ENCODE data around the gene LEPROT.

The LEPROT gene

DNA sequence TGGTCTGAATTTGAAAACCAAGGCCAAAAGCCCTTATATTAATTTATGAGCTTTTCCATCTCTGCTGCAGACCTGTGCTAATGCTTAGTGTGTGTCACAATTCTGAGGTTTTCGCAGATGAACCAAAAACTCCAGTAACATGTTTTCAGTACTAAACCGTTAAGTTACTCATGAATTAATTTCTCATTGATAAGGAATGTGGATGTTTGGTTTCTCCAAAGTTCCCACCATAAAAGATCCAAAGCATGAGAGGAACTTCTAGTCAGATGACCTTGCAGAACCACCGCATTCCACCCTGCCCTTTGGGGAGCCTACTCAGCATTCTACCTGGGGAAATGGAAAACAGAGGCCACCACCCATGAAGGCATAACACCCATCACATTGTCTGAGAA, 7.5 kb upstream of the LEPROT start:
- DNase-seq = no peak

DNA sequence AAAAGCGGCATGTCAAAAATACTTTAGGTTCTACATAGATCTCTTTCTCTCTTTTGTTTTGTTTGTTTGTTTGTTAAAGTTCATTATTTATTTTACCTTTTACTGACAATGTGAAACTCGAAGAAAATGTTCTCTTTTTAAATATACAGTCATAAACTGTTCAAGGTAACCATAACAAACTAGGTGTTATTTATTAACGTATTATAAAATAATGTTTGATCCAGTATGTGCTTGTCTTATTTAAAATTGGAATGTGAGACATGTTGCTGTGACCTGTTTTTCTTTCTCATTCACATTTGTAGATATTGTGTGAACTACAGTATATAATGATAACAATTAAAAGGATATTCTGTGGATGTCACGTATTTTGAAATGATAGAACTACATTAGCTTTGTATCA, 5.9 kb upstream of the LEPROT start:
- DNase-seq = no peak

DNA sequence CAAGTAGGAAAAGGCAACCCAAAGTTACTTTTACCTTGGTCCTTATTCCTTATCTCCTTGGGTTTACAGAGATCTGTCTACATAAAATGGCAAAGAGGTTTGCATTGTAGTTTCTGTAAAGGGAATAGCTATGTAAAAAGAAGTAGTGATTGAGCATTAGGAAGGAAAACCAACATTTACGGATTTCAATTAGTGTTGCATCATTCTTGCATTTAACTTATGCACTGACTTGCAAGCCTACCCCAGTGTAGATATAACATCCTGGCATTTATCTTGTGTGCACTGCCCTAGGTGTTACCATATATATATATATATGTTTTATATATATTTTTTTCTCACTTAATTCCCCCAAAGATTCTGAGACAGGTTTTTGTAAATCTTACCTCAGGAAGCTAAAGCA, 3.7 kb upstream of the LEPROT start:
- DNase-seq = no peak

DNA sequence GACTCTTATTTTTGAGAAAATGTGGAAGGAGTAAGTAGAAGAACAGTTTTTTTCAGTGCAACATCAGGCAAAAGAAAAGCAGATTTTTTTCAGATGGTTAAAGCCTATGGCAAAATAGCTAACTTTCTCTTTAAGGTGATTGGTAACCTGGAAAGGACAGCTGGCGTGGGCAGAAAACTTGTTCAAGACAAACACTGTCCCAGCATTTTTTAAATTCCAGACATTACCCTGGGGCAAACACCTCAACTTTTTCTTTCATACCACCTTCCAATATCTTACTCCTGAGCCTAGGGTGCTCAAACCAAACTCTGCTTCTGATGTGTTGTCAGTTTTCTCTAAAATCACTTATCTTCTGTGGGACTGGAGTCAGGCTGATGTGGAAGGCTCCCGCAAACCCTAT, 2.7 kb upstream of the LEPROT start:
- DNase-seq = no peak

DNA sequence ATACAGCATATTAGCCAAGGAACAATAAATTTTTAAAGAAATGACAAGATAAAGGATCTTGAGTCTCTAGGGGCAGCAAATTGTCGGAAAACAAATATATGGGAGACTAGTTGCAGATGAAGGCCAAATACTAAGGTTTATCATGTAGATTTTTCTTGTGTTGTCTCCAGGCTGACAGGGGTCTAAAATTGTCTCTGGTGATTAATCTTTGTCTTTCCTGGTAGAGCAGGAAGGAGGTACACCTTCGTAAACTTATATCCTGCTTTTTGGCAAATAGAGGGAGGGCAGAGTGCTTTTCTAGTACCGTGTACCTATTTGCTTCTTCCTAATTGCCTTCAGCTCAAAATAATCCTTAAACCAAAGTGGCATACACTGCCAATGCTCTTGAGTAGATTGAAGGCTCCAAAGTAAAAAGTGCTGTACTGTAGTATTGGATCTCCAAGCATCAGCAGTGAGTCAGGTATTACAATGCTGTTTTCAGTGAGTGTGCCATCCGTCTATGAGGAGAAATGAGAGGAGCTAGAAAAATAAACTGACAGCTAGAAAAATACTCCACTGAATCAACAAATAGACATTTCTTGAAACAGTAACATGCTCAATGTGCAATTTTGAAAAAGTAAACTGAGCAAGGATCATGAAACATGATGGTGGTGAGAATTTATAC, 1.8 kb upstream of the LEPROT start:
- DNase-seq = no peak

DNA sequence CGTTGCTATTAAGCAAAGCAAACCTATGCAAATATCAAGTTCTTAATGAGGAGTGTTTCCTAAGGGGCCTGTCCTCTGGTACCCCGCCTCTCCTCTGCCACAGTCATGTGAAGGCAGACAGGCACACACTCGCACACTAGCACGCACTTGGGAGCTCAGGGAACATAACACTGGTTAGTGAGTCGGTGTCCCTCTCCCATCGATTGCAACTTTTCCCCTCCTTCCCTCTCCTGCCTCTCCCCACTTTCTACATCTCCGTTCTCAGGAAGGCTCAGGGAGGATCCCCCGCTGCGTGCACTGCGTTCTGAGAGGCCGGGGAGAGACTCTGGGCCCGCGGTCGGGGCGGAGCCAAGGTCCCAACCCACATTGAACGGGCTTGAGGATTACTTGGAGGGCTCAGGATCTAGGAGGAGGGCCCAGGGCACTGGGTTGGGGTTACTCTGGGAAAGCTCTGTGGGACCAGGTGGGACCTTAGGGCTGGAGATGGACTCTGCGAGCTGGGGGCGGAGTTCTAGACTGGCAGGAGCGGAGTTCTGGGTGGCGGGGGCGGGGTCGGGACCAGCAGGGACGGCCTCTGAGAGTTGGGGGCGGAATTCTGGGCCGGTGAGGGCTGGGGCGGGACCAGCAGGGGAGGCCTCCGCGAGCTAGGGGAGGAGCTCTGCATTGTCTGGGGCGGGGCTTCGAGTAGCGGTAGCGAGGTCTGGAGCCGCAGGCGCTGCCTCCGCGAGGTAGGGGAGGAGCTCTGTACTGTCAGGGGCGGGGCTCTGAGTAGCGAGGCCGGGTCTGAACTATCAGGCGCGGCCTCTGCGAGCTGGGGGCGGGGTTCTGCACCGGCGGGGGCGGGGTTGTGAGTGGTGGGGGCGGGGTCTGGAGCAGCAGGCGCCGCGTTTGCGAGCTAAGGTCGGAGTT, 533 bp upstream of the LEPROT start:
- DNase-seq = peak; percentile 99

DNA sequence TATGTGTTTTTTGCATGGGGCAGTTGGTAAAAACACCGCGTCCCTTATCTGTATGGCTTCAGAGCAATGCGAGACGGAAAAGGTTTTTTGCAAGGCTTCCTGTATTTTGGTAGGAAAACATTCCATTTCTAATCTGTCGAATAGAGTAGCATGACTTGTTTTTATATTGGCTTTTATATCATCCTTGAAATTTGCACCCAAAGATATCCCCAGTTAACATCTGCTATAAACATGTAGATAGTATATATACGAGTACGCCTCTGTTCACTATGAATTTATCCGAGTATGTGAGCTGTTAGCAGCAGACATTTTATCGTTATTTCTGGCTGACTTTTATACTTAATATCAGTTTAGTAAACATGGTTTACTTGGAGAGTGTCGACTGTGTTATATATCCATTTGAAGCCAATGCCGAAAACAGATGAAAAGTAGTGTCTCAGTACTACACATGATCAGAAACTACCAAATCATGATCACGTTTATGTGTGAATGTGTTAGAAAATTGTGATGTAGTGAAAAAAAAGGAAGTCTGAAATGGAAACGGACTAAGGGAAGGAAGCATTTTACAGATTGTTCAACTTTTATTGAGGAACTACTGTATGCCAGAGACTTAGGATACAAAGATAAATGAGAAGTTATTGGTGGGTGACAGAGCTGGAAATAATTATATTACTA, 1.0 kb downstream of the LEPROT start:
- DNase-seq = no peak

DNA sequence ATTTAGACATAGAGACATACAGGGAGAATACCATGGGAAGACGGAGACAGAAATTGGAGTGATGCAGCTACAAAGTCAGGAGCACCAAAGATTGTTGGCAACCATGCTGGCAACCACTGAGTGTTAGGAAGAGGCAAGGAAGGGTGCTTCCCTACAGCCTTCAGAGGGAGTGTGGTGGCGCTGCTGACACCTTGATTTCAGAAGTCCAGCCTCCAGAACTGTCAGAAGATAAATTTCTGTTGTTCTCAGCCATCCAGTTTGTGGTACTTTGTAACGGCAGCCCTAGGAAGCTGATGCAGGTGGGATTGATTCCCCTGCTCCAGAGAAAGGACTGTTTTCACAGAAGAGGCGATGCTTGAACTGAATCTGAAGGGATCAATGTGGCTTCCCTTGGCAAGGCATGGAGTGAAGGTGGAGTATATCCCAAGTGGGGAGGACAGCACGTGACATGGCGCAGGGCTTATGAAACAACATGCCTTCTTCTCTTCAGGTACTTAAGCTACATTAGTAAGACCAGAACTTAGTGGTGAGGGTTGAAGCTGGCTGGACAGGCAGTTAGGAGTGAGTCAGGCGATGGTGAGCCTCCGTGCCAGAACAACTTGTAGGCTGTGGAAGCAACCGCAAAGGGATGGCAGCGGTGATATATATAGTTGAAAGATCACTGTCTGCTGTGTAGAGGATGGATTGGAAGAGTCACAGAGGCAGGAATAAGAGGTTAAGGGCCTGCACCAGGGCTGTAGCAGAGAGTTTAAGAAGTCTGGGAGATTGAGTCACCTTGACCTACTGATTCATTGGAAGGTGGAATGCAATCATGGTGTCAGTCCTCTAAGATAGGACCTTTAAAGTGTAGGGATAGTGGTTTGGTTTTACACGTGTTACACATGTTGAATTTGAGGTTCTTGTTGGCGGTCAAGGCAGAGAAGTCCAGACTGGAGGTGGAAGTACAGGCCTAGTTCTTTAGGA, 2.1 kb downstream of the LEPROT start:
- no peak for DNase-seq

DNA sequence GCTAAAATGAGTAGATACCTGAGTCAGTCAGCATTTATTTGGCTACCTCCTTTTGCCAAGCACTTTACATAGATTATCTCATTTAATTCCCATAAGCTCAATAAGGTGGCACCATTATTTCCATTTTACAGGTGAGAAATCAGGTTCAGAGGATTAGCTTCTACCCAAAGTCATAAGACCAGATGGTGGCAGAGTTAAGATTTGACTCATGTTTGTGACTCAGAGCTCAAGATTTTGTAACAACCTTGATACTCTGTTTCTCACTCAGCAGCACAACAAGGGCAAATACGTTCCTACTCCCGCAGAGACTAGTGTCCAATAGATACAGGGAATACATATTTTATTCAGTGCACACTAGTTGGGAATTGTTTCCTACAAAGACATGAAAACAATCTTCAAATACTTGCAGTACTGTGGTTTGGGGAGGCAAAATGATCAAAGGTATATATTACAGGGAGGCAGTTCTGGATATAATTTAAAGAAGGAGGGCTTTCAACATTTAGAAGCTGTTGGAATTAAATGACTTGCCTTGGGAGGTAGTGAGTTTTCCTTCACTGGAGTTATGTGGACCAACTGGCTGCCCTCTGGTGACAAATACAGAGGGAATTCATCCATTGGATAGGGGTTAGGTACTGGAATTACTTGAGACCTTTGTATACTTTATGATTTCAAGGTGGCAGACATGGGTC, 3.6 kb downstream of the LEPROT start:
- DNase-seq = no peak

DNA sequence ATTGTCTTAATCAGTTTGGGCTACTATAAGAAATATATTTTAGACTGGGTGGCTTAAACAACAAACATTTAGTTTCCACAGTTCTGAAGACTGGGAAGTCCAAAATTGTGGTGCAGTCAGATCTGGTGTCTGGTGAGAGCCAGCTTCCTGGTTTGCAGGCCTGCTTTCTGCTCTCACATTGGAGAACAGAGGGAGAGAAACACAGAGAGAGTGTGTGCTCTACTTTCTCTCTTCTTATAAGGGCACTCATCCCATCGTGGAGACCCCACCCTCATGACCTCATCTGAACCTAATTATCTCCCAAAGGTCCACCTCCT, 4.1 kb downstream of the LEPROT start:
- DNase-seq = no peak

DNA sequence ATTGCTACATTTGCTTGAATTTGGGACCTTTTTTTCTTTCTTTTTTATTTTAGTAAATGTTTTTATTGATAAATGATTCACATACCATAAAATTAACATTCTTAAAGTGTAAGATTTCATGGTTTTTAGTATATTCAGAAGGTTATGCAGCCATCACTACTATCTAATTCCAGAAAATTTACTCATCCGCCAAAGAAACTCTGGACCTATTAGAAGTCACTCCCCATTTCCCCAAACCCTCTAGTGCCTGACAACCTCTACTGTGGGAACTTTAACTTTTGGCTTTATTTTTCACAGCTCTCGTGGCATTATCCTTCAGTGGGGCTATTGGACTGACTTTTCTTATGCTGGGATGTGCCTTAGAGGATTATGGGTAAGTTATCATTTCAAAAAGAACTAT, 4.5 kb downstream of the LEPROT start:
- DNase-seq = no peak

DNA sequence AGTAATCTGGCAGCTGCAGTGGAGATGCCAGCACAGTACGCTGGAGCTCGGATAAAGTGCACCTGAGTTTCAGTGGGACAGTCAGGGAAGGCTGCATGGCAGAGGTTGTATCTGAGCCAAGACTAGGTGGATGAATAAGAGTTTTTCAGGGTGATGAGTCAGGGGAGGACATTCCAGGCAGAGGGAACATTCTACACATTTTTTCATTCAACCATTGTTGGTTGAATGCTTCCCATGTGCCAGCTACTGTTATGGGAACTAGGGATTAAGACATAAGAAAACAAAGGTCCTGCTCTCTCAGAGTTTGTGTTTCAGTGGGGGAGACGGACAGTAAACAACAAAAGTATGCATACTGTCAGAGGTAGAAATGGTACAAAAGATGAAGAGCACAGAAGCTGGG, 5.2 kb downstream of the LEPROT start:
- DNase-seq = no peak

DNA sequence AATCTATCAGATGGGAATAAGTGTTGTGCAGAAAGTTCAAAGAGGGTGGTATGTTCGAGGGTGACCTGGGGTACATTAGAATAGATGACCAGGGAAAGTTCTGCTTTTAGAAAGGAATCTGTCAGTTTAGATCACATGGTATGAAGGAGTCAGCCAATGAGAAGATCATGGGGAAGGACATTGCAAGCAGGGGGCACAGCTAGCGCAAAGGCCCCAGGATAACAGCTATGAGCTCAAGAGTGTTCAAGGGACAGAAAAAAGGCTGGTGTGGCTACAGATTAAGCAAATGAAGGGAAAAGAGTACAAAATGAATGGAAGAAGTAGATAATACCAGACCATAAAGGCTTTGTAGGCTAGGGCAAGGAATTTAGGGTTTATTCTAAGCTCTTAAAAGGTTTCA, 8.6 kb downstream of the LEPROT start:
- DNase-seq = no peak

DNA sequence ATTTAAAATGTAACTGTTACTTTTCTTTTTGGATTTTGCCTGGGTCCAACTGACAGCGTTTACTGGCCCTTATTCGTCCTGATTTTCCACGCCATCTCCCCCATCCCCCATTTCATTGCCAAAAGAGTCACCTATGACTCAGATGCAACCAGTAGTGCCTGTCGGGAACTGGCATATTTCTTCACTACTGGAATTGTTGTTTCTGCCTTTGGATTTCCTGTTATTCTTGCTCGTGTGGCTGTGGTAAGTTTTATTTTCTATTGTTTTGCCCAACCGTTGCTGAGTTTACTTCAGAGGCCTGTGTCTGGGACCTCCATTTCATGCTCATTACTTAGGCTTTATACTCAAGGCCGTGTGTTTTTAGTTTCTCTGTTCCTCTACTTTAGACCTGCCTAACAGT, 9.3 kb downstream of the LEPROT start:
- DNase-seq = no peak

DNA sequence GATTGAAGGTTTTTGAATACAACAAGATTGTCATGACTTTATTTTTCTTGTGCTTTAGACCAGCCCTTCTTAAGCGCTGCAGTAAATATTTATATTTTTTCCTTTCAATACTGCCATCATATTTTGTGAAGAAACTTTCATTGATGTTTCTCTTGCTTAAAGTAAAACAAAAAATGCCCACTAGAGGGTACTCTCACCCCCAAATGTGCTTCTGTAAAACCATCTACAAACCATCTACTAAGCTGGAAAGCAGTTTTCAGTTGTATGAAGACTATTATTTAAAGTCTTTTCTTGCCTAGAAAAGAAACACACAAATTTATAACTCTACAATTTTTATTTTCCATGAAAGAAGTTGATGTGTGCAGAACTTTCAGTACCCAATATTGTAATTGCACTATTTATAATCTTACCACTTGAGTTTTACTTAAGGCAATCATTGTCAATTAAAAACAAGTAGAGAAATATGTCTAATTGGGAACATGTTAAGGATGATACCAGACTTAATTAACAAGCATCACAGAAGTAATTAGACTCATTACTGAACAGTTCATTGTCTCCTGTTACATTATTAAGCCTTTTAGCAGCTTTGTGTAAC, 10.7 kb downstream of the LEPROT start:
- DNase-seq = no peak

DNA sequence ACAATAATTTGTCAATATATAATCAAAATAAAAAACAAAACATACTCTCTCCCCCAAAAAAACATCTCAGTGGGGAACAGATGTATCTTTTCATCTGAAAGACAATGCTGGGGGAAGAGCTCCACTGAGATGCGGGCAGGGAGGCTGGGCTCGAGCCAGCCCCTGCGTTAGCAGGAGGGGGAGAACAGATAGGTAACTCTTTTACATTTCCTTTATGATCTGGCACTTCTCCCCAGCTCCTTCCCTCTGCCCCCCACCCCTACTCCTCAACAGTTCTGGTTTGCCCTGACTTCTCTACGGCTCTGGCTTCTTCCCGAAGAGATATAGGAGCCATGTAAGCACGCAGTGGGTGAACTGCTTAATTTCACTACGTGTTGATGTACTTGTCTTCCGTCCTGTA, 12.4 kb downstream of the LEPROT start:
- DNase-seq = no peak

DNA sequence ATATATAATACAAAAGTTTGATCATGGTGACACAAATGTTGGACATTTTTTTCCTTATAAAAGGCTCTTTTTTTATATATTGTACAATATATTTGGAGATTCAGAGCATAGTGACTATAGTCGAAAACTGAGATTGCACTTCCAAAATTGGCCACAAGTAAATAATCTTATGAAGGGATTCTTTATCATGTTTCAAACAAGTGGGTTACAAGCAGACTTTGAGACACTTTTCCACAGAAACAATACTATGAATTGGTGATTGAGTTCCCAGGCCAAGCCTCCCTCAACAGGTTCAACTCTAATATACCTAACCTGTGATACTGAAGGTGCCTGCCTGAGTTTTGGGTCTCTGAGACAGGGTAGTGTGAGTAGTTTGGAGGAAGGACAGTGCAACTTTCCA, 13.8 kb downstream of the LEPROT start:
- DNase-seq = no peak

DNA sequence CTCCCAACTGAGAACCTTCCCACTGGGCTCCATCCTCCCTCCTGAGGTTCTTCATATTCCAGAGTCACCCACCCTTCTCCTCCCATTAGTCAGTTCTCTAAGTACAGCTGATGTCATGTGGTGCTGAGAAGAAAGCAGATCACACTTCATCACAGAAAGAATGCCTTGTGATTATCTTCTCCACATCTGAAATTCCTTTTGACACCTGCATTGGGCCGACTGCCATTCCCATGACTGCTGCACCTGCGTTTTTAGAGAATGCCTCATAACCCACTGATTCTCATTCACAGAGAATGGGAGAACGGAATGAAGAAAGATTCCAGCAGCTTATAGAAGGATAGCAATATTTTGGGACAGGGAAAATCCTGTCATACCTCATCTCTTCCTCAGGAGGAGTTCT, 14.3 kb downstream of the LEPROT start:
- no peak for DNase-seq

DNA sequence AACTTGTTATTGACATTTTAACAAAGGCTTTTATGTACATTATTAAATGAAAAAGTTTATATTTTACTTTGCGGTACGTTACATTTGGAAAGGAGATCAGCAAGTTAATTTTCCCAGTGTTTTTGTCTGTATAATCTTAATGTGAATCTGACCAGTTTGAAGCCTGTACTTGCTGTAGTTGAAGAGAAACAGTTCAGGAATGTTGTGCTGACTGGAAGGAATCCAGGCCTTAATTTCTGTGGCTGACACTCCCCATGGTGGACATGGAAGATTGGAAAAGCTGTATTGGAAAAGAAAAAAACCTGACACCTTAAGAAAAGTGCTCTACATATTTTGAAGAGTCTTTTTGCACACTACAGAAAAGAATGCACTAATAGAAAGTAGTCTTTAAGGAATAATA, 15.5 kb downstream of the LEPROT start:
- DNase-seq = no peak

DNA sequence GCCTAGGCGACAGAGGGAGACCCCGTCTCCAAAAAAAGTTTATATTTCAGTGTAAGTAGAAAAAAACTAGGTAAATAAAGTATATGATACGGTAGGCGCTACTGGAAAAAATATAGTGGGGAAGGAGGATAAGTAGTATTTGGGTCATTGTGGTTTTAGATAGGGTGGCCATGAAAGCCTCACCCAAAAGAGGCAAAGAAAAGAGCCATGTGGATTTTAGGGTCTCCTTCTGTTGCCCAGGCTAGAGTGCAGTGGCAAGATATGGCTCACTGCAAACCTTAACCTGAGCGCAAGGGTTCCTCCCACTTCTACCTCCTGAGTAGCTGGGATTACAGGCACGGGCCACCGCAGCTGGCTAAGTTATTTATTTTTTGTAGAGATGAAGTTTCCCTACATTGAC, 17.1 kb downstream of the LEPROT start:
- no peak for DNase-seq

DNA sequence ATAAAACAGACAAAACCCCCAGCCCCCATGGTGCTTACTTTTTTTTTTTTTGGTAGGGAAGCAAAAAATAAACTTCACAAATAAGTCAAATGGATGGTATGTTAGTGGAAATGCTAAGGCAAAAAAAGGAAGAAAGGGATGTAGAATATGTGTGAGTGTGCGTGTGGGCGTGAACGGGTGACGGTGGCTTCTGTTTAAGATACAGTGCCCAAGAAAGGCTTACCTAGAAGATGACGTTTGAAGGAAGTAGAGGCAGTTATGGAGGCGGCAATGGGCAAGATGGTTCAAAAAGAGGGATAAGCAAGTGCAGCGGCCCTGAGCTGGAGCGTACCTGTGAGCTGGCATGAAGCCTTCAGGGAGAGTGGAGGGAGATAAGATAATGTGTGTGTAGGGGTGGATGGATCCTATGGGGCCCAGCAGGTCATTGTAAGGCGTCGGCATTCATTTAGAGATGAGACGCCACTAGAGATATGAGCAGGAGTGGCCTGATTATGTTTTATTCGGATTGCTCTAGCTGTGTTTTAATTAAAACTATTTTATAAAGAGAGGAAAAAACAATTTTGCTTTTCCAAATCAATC, 19.9 kb downstream of the LEPROT start:
- DNase-seq = no peak

DNA sequence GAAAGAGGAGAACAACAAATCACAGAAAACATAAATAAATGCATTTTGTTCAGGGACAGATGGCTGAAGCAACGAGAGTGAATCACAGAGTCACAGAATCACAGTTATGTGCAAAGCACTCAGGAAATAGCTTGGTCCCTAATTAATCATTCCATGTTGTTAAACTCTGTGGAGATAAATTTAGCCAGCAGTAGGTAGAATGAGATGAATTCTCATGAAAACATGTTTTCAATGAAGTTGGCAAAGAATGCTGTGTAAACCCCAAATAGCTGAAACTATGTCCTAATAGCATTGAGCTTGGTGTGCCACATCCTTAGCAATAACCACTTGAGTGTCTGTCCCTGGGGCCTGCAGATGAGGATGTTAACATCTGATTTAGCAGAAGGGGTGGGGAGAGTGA, 20.4 kb downstream of the LEPROT start:
- DNase-seq = no peak
